ENCODE results near the gene MEX3D.
"Not testable (repeated sequence)": the region's sequence is repeated elsewhere in the genome, so short reads cannot be mapped to it uniquely, and the experiment has no call there.

Gene MEX3D

GRCh38 chr19:1570836-1571235 lies 2.7 kb upstream of the MEX3D start:
- DNase-seq = no peak

GRCh38 chr19:1569997-1570396 lies 1.9 kb upstream of the MEX3D start:
- no peak for DNase-seq

- no peak for DNase-seq
Observed at GRCh38 chr19:1567848-1568227, 287 bp downstream of the MEX3D start.

GRCh38 chr19:1567116-1567847 lies 843 bp downstream of the MEX3D start:
- DNase-seq = peak in 2 of 14 donors; percentile 42 to 57

GRCh38 chr19:1566392-1567115 lies 1.6 kb downstream of the MEX3D start:
- DNase-seq = peak in 13 of 14 donors; percentile 49 to 94 (median 86)

- DNase-seq = no peak
Observed at GRCh38 chr19:1563251-1563650, 4.9 kb downstream of the MEX3D start.

- DNase-seq = no peak
Observed at GRCh38 chr19:1561236-1561842, 6.8 kb downstream of the MEX3D start.

GRCh38 chr19:1560286-1560882 lies 7.7 kb downstream of the MEX3D start:
- no peak for DNase-seq

GRCh38 chr19:1558552-1558951 lies 9.6 kb downstream of the MEX3D start:
- no peak for DNase-seq

- DNase-seq = no peak
Observed at GRCh38 chr19:1556390-1557070, 11.6 kb downstream of the MEX3D start.

GRCh38 chr19:1555487-1556389 lies 12.4 kb downstream of the MEX3D start:
- DNase-seq = no peak

GRCh38 chr19:1554968-1555367 lies 13.2 kb downstream of the MEX3D start:
- no peak for DNase-seq

- no peak for DNase-seq
Observed at GRCh38 chr19:1553415-1553814, 14.7 kb downstream of the MEX3D start.

GRCh38 chr19:1551068-1552040 lies 16.8 kb downstream of the MEX3D start:
- no peak for DNase-seq

- no peak for DNase-seq
Observed at GRCh38 chr19:1549332-1549945, 18.7 kb downstream of the MEX3D start.

GRCh38 chr19:1540365-1540925 lies 27.7 kb downstream of the MEX3D start:
- DNase-seq = peak in 1 of 14 donors; percentile 62

- not testable (repeated sequence) for DNase-seq
Observed at GRCh38 chr19:1539749-1540148, 28.4 kb downstream of the MEX3D start.

- no peak for DNase-seq
Observed at GRCh38 chr19:1538978-1539377, 29.1 kb downstream of the MEX3D start.

- DNase-seq = not testable (repeated sequence)
Observed at GRCh38 chr19:1535699-1536098, 32.4 kb downstream of the MEX3D start.
